ENCODE data around the gene BMF. TPM values are rescaled to one million over a fixed set of nuclear protein-coding genes. Genes with fewer than 3 reads are reported as not detected.
A peak's percentile ranks its signal among the peaks of the same experiment; 100 is the strongest.

The BMF gene
- total and polyA plus RNA-seq, 2 donors: 7.8 to 10.8 TPM

DNA sequence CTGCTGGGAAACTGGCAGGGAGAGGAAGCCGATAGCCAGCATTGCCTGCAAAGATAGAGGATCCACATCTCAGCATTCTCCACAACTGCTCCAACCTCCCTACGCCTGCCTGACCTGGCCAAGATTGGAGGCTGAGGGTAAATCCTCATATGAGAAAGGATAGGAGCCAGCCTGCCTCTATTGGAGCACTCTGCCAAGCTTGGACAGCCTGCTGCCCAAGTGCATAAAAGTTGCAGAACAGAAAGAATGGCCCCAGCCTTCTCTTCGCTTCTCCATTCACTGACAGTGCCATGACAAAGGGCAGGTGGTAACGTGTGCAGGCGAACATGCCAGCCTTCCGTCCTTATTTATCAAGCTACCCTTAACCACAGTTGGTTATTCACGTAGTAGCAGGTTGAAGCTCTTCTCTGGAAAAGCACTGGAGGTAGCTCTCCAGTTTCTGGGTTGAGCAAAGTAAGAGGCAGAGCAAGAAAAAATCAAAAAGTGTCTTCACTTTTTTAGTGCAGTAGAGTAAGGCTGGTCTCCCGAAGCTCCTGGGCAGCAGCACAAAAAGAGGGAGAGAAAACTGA lies 4.3 kb downstream of the BMF start:
- no peak for DNase-seq (ENCODE audit: extremely low spot score)
- WGBS: 38% methylated on average over 8 of the region's 8 CpGs
- peaks cover 3% of the 10 kb centered on the region for H3K4me1 ChIP-seq (ENCODE audit: insufficient read depth)
- no peaks in the 10 kb centered on the region for H3K36me3 ChIP-seq (ENCODE audit: insufficient read depth)
- no peak overlapping the region for H3K4me3 ChIP-seq (ENCODE audit: low read depth, low read length)
- H3K27ac ChIP-seq (ENCODE audit: low read depth): no peak overlapping the region

DNA sequence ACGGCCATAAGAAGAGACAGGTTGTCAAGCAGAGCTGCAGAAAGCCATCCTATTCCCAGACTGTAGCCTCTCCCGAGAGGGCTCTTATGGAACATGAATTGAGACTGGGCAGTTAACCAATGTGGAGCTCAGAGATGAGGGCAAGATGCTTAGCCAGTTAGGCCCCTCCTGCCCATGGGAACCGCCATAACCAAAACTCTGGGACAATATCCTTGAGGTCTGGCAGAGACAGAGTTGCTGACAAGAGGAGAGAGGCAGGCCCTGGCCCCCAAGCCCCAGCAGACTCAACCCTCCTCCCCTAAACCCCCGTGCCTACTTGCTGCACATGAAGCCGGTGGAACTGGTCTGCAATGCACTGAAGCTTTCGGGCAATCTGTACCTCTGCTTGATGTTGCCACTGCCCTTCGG lies 4.8 kb downstream of the BMF start:
- no peak for DNase-seq (ENCODE audit: extremely low spot score)
- Histone ChIP-seq H3K36me3 (ENCODE audit: insufficient read depth) (no peaks in the 10 kb centered on the region), H3K4me1 (ENCODE audit: insufficient read depth) (peaks cover 3% of the 10 kb centered on the region), H3K4me3 (ENCODE audit: low read depth, low read length) (no peak overlapping the region), H3K27ac (ENCODE audit: low read depth) (no peak overlapping the region)
- WGBS: 51% methylated on average over 7 of the region's 7 CpGs

DNA sequence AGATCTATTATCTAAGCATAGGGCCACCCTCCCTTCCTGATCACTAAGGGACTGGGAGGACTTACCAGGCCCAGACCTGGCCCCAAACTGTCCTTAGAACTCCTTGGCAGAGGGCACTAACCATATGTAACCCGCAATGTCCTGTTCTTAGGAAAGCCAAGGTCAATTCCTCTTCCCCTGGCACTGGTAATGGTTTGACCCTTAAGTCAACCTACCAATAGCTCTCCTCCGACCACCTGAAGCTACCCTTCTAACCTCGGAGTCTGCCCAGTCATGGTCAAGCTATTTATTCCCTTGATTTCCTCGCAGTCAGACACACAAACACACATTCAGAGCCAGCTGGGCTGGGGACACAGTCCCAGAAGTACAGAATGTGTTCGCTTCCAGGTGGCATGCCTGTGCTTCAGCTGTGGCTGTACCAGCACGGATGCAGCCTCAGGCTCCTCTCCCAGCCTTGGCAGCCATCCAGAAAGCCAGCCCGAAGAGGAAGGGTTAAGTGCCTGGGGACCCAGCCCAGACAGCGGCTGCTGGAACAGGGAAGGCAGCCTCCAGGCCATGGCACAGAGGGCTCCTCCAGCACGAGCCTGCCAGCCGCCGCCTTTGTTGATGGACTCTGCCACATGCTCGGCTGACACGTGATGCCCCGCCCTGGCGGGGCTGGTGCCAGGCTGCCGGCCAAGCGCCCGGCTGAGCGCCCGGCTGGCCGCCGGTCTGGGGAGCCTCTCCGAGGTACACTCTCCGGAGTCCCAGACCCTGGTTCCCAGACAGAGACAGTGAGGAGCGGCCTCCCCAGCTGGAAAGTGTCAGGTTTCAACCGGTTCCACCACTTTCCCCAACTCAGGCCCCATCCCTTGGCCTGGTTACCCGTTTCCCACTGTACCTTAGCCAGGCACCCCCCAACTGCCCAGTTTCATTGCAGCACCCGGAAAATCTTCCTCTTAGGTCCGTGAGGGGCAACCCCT lies 5.5 kb downstream of the BMF start:
- peak; percentile 88 for DNase-seq (ENCODE audit: extremely low spot score)
- Histone ChIP-seq H3K4me3 (ENCODE audit: low read depth, low read length) (no peak overlapping the region), H3K4me1 (ENCODE audit: insufficient read depth) (peaks cover 3% of the 10 kb centered on the region), H3K36me3 (ENCODE audit: insufficient read depth) (no peaks in the 10 kb centered on the region), H3K27ac (ENCODE audit: low read depth) (peak overlapping the region; percentile 75)
- WGBS: 11% methylated on average over 29 of the region's 29 CpGs

DNA sequence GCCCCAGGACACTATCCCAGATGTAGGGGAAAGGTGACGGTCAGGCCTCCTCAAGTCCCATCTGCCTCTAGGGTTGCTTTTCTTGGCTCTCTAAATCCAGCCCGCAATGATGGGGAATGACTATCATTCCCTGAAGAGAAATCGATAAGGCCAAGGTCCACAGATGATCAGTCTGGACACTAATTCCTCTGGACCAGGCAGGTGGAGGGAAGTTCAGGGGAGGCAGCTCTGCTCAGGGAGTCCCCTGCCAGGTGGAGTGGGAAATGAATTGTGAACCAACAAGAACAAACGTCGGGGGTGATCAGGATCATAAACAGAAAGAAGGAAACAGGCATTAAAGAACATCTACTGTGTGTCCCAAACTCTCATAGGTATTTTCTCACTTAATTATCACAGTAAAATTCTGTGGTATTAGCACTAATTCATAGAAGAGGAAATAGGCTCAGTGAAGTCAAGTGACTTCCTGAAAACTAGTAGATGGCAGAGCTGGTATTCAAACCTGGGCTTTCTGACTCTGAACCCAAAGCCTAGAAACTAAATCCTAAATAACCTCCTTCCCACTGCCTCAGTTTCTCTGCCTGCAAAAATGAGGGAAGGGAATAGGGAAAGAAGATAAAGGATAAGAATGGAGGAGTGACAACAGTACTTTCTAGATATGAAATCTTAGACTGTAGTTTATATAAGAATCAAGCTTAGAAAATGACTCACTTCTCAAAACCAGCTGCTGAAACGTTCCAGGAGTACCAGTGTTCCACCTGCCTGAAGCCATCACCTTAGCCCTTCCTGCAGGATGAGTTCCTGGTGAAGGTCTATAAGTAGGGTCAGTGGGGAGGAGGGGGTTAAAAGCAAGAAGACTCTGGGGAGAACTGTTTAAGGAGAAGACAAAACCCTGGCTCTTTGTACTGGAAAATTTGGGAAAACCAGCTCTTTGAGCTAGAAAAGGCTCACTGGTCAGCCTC lies 7.5 kb downstream of the BMF start:
- 77% methylated on average over 6 of the region's 6 CpGs for WGBS
- Histone ChIP-seq H3K4me1 (ENCODE audit: insufficient read depth) (peaks cover 4% of the 10 kb centered on the region), H3K36me3 (ENCODE audit: insufficient read depth) (no peaks in the 10 kb centered on the region), H3K4me3 (ENCODE audit: low read depth, low read length) (no peak overlapping the region), H3K27ac (ENCODE audit: low read depth) (no peak overlapping the region)
- DNase-seq (ENCODE audit: extremely low spot score): no peak

DNA sequence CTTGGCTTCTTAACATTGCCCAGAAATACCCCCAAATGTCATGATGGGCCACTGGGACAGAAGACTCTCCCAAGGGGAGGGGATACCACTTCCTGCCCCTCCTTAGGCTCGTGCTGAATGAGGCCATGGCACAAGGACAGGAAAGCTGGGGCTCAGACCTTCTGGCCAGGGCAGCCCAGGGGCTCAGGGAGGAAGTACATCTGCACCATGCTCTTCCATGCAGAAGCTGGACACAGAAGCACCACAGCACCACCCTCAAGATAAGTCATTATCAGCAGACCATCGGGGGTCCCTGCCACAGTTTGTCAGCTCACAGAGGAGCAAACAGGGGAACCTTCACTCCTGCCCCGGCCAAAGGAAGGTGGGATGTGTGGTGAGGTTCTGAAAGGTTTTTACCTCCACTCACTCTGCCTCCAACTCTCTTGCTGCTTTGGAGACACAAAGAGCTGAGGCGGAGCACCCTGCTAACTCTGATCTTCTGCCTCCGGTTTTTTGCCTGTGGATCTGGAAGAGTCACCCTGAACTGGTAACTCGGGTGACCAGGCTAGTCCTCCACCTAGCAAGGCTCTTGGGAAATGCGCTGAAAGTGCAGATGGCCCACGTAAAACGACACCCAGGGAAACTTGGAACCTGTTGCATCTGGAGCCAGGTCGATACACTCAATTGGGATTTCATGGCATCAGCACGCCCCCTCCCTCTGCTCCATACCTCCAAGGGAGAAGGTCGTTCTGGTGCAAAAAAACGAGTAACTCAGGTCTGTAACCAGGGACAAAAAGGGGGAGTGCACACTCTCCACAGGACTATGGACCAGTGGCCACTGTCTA lies 8.3 kb downstream of the BMF start:
- no peak for DNase-seq (ENCODE audit: extremely low spot score)
- H3K36me3 ChIP-seq (ENCODE audit: insufficient read depth): no peaks in the 10 kb centered on the region
- peaks cover 4% of the 10 kb centered on the region for H3K4me1 ChIP-seq (ENCODE audit: insufficient read depth)
- 76% methylated on average over 13 of the region's 13 CpGs for WGBS
- H3K4me3 ChIP-seq (ENCODE audit: low read depth, low read length): no peak overlapping the region
- H3K27ac ChIP-seq (ENCODE audit: low read depth): no peak overlapping the region

DNA sequence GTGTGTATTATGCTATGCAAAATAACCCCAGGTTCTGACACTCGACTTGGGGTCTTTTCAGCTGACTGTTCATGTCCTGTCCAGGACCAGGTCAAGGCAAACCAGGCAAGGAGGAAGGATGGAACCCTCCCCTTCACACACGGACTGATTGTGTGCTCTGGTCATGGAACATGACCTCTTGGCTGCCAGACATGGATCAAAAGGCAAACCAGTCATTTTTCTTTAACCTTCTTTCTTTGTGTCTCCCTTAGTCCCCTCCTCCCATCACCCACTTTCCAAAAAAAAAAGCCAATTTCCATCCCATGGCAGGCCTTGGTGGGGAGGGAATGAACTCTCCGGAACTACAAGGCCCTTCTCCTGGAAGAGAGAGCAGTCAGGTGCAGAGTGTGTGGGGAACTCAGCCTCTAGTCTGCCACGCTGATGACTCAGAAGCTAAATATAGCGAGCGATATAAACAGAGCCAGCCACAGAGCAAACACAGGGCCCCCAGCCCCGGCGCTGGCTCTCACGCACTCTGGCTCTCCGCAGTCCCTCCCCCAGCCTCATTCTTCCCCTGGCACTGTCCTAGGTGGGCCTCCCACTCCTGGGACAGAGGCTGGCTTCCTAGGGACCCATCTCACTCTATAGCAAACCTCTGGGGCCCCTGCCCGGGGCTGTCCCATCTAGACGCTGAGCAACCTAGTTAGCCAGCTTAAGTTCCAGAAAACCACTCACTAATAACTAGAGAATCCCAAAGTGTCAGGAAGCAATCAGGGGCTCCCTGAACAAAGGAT lies 10.0 kb downstream of the BMF start:
- Histone ChIP-seq H3K27ac (ENCODE audit: low read depth) (peak overlapping the region; percentile 73), H3K4me3 (ENCODE audit: low read depth, low read length) (no peak overlapping the region), H3K4me1 (ENCODE audit: insufficient read depth) (peaks cover 2% of the 10 kb centered on the region), H3K36me3 (ENCODE audit: insufficient read depth) (no peaks in the 10 kb centered on the region)
- 8% methylated on average over 12 of the region's 12 CpGs for WGBS
- DNase-seq (ENCODE audit: extremely low spot score): peak; percentile 86

DNA sequence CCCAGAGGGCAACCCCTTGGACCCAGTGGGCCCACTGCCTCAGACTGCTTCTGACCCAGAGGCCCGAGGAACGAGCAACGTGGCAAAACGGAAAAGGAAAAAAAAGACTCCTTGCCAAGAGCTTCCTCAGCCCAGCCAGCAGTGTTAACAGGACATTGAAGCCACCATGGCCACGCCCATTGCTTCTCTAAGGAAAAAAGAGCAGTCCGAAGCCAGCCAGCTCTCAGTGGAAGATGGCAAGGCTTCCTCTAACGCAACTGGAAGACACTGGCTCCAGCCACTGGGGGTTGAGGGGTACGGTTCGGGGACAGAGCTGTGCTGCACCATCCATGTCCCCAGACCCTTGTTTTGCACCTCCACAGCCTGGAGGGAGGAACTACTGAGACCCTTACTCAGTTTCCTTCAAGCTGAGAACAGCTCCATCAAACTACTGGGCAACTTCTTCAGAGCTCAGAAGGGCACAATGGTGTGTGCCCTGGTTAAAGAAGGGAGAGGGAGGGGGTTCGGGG lies 10.7 kb downstream of the BMF start:
- peaks cover 2% of the 10 kb centered on the region for H3K4me1 ChIP-seq (ENCODE audit: insufficient read depth)
- no peak for DNase-seq (ENCODE audit: extremely low spot score)
- no peaks in the 10 kb centered on the region for H3K36me3 ChIP-seq (ENCODE audit: insufficient read depth)
- H3K4me3 ChIP-seq (ENCODE audit: low read depth, low read length): no peak overlapping the region
- 24% methylated on average over 10 of the region's 10 CpGs for WGBS
- H3K27ac ChIP-seq (ENCODE audit: low read depth): peak overlapping the region; percentile 64

DNA sequence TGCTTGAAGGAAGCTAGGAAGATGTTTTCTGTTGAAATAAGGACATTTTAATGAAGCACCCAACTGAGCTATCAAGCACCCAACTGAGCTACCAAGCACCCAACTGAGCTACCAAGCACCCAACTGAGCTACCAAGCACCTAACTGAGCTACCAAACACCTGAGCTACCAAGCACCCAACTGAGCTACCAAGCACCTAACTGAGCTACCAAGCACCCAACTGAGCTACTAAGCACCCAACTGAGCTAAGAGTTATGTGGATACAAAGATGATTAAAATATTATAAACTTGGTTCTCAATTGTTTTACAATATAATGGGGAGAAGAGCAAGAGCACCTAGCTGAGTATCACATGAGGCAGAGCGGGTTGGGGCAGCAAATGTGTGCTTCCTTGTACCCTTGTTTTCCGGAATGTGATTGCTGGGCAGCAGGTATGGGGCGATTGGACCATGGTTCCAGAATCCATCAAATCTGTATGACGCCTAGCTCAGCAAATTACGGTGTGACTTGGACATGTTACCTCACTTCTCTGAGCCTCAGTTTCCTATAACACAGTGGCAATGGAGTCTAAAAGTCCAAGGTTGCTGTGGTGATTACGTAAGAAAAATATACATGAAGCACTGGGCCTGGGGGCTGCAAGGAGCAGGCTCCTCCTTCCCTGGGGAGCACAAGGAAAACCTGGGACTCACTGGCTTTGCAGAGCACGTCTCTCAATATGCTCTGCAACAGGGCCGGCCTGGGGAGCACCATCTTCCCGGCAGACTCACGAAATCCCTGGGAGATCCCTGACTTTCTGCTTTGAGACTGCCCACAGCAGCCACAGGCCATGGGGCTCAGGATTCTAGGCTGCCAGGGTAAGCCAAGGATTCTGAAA lies 11.3 kb downstream of the BMF start:
- Histone ChIP-seq H3K4me1 (ENCODE audit: insufficient read depth) (peaks cover 2% of the 10 kb centered on the region), H3K36me3 (ENCODE audit: insufficient read depth) (no peaks in the 10 kb centered on the region), H3K4me3 (ENCODE audit: low read depth, low read length) (no peak overlapping the region), H3K27ac (ENCODE audit: low read depth) (peak overlapping the region; percentile 31)
- DNase-seq (ENCODE audit: extremely low spot score): no peak
- WGBS: 87% methylated on average over 10 of the region's 10 CpGs

DNA sequence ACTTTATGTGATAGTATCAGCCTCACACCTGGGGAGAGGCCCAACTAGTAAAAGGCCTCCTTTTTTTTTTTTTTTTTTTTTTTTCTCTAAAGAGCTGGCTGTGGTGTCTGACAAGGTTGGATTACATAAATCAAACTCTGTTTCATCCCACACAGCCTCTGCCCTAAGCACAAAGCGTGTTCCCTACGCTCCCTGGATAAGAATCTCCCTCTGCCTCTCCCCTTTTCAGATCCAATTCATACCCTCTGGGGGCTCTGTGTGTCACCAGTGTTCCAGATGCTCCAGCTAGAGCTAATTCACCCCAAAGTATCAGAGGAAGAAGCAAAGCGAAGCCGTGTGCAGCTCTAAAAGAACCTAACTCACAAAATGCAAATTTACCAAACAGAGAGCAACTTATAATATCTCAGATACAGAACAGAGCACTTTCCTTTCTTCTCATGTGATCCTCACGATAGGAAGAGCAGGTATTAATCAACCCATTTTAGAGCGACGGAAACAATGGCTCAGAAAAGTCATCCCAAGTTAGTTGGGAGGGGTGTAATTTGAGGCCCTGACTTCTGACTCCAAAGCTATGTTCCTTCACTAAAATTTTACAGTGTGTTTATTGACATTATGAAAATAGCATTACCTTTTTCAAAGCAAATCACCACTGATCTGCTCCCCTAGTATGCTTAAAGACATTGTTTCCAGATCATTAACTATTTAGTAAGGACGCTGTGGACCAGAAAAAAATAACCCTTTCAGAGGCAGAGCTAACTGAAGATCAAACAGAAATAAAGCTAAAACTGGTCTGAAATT lies 12.4 kb downstream of the BMF start:
- Histone ChIP-seq H3K4me1 (ENCODE audit: insufficient read depth) (peaks cover 2% of the 10 kb centered on the region), H3K27ac (ENCODE audit: low read depth) (no peak overlapping the region)
- DNase-seq (ENCODE audit: extremely low spot score): no peak

DNA sequence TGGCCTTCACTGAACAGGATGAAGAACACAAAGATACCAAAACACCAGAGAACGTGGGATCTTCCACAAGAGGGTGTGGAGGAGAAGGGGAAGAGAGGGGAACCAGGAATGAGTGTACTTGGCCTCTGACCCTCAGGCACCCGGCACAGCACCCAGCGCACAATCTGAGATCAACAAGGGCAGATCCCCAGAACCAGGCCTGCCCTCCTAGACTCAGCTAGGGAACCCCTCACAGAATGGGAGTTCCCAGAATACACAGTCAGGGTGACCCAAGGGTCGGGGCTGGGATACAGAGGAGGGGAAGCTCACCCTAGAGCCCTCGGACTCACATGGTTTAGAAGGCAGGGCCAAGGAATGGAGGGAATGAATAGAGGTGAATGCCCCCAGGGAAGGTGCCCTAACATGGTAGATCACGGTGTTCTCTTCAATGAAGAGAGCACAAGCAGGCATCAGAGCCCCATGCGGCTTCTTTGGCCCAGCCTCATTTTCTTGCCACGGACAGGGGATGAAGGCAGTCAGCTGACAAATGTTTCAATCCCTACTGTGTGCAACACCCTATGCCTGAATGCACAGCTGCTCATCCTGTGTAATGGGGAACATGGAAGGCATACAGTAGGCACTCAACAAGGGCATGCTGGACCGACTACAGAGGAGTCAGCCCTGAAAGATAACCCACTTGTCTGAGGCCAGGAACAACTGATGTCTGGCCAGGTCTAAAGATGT lies 13.1 kb downstream of the BMF start:
- H3K4me1 ChIP-seq (ENCODE audit: insufficient read depth): peaks cover 2% of the 10 kb centered on the region
- no peak overlapping the region for H3K4me3 ChIP-seq (ENCODE audit: low read depth, low read length)
- WGBS: 67% methylated on average over 9 of the region's 9 CpGs
- H3K27ac ChIP-seq (ENCODE audit: low read depth): no peak overlapping the region
- no peaks in the 10 kb centered on the region for H3K36me3 ChIP-seq (ENCODE audit: insufficient read depth)
- no peak for DNase-seq (ENCODE audit: extremely low spot score)

More for the DNA sequence above, 12.4 kb downstream of the BMF start:
- 60% methylated on average over 8 of the region's 8 CpGs for WGBS
- no peaks in the 10 kb centered on the region for H3K36me3 ChIP-seq (ENCODE audit: insufficient read depth)
- no peak overlapping the region for H3K4me3 ChIP-seq (ENCODE audit: low read depth, low read length)
